GM12878 (cell line): ENCODE data around the gene PPT2. TPM values are rescaled to one million over a fixed set of nuclear protein-coding genes. Genes with fewer than 3 reads are reported as not detected.

Source experiments
- ATAC-seq: fragments of 200-7000 bp; cut with Tn5 transposase; 3 replicates; pipeline ENCODE4 v1.9.1; 2020; ENCODE audit warnings: mild to moderate bottlenecking, moderate library complexity
- BruUV-seq: library from RNA; stranded (reverse); fragments of 400-500 nt; replicated peaks from 2 replicates; lab custom pipeline; 2021; lab: Mats Ljungman, UMichigan
- CTCF ChIA-PET: fragments of 300-600 bp; sonication (Branson Sonifier 250); formaldehyde crosslinking; extraction: SDS; loops from one replicate; lab custom pipeline; 2021; ENCODE audit warnings: inconsistent platforms; lab: Yijun Ruan, JAX
- POLR2A ChIA-PET: fragments of 350-600 bp; formaldehyde crosslinking; extraction: SDS; loops from one replicate; lab custom pipeline; 2021; ENCODE audit warnings: inconsistent platforms; lab: Charles Lee
- RAD21 ChIA-PET: fragments of 300-600 bp; sonication (Branson Sonifier 250); formaldehyde crosslinking; loops from one replicate; lab custom pipeline; 2023; ENCODE audit warnings: antibody characterized with exemption; ENCODE audit not compliant: unreplicated experiment; lab: Charles Lee
- SMC1A ChIA-PET: fragments of 300-600 bp; sonication (Branson Sonifier 250); formaldehyde crosslinking; loops from one replicate; lab custom pipeline; 2023; ENCODE audit not compliant: unreplicated experiment, uncharacterized antibody; lab: Charles Lee
- DNase-seq: peaks from one replicate; pipeline ENCODE4 v3.0.0-alpha.2; 2011; ENCODE audit warnings: low read depth, low spot score
- FAIRE-seq: peaks from 3 replicates; lab custom pipeline; 2011; peaks lifted over from hg19 to GRCh38; lab: Jason Lieb, UNC
- H2AFZ ChIP-seq: 2 replicates; pipeline ENCODE4 v1.6.0; 2011; ENCODE audit warnings: low read depth, low read length, control low read depth; ENCODE audit not compliant: control insufficient read depth
- H3K27ac ChIP-seq: 2 replicates; pipeline ENCODE4 v1.5.1; 2011; ENCODE audit warnings: control low read depth; ENCODE audit not compliant: control insufficient read depth, insufficient read depth
- H3K27me3 ChIP-seq, 2 experiments: replicated peaks in 1 of 2; 2 replicates each; pipeline versions ENCODE4 v1.6.0 to v1.6.1; 2011; ENCODE audit warnings: low read length in 1 of 2; ENCODE audit not compliant: control insufficient read depth in 2 of 2, insufficient read depth in 2 of 2
- H3K36me3 ChIP-seq, 2 experiments: 2 replicates each; pipeline ENCODE4 v1.5.1; 2011; ENCODE audit warnings: low read length in 1 of 2; ENCODE audit not compliant: control insufficient read depth in 2 of 2, insufficient read depth in 2 of 2
- H3K4me1 ChIP-seq: 2 replicates; pipeline ENCODE4 v1.6.1; 2011; ENCODE audit warnings: mild to moderate bottlenecking, low read length, moderate library complexity, mixed read lengths; ENCODE audit not compliant: control insufficient read depth, insufficient read depth
- H3K4me2 ChIP-seq: 2 replicates; pipeline ENCODE4 v1.6.0; 2011; ENCODE audit warnings: control low read depth; ENCODE audit not compliant: control insufficient read depth, insufficient read depth
- H3K4me3 ChIP-seq: fragments of 200-600 bp; sonication (generic); 2 replicates; pipeline ENCODE4 v1.5.1; 2016
- H3K79me2 ChIP-seq: 2 replicates; pipeline ENCODE4 v1.6.0; 2011; ENCODE audit warnings: low read length; ENCODE audit not compliant: control insufficient read depth, insufficient read depth
- H3K9ac ChIP-seq: 2 replicates; pipeline ENCODE4 v1.8.0; 2011; ENCODE audit warnings: low read length, control low read depth, mixed read lengths; ENCODE audit not compliant: control insufficient read depth, insufficient read depth
- H3K9me3 ChIP-seq: replicated peaks from 3 replicates; pipeline ENCODE4 v1.5.1; 2011; ENCODE audit warnings: mild to moderate bottlenecking, low read length; ENCODE audit not compliant: control insufficient read depth, insufficient read depth
- H4K20me1 ChIP-seq: 2 replicates; pipeline ENCODE4 v1.6.0; 2011; ENCODE audit not compliant: control insufficient read depth, insufficient read depth
- WGBS: methylation state at CpG from one replicate; pipeline ENCODE4 v1.1.6; 2016; ENCODE audit warnings: low lambda C conversion rate; ENCODE audit not compliant: insufficient replicate concordance, insufficient coverage; ENCODE audit errors: missing lambda C conversion rate; 5-methylcytosine and 5-hydroxymethylcytosine counted together
- in situ Hi-C: fragments of 300-500 bp; cut with MboI; formaldehyde crosslinking; loops from 9 replicates; pipeline ENCODE4 v1.14.3; 2018; ENCODE audit warnings: mixed read lengths
- intact Hi-C: fragments of 100-400 bp; cut with micrococcal nuclease; formaldehyde crosslinking; loops from one replicate; pipeline ENCODE4 v1.14.2; 2022; ENCODE audit not compliant: unreplicated experiment
- polyA plus RNA-seq, 11 experiments: library from polyadenylated mRNA; depleted of rRNA in 4 of 11; unstranded in 6 of 11; stranded (reverse) in 5 of 11; fragments of >200 nt; fragmentation: Nextera tagmentation in 4 of 11; fragmentation: Illumina TruSeq in 1 of 11; extraction: Ambion mirVana in 4 of 11; extraction: Trizol in 1 of 11; gene quantifications; 1 replicate in 1 of 11; 2 replicates in 10 of 11; pipeline versions ENCODE4 v1.2.1 to v1.2.3, GENCODE V29; 2011 to 2016; ENCODE audit warnings: inconsistent platforms in 2 of 11, missing spikeins in 2 of 11, low read depth in 1 of 11
- total RNA-seq, 4 experiments: library from RNA; depleted of rRNA in 3 of 4; stranded (reverse); fragments of >200 nt in 3 of 4; fragmentation: Illumina TruSeq in 1 of 4; extraction: Trizol in 1 of 4; gene quantifications; 2 replicates each; pipeline versions ENCODE4 v1.2.1 to v1.2.3, GENCODE V29; 2013 to 2021
- TF ChIP-seq, protein P1 (sequence below): fragments of 450-650 bp; IDR thresholded peaks from 2 replicates; pipeline ENCODE4 v1.6.1; 2016; ENCODE audit warnings: mild to moderate bottlenecking

PPT2 gene
- total and polyA plus RNA-seq, 10 of the 15 experiments (the other 5 are each of a cell fraction or from before 2014, with no cell fraction given): 1.3 to 25.5 (median 5.5) TPM

DNA sequence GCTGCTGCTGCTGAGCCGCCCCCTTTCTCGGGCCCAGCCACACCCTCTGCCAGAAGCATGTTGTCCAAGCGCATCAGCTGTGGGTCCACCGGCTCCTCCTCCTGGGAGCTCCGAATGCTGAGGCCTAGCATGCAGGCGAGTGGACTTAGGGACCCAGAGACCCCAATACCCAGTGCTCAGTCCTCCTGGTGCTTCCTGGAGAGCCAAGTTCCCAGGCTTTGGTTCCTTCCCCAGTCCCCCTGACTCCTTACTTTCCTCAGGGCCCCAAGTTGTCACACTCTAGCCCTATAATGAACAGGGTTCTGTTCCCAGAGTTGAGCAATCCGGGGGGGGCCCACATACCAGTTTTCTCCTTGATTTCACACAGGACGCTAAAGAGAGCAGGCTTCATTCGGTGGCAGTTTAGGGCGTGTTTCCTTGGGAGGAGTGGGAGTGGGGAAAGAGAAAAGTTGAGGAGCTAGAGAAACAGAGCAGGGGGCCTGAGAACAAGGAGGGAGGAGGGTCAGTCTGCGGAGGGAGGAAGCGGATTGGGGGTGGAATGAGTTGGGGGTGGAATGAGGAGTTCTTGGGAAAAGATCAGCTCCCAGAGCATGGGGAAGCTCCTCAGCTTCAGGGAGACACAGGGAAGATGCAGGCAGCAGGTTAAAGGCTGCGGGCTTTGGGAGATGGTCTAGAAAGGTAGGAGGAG, 34.6 kb downstream of the PPT2 start:
- H3K36me3 ChIP-seq: peaks cover 4 to 6% of the 10 kb centered on the region in 2 experiments; a peak in 3 of 4 replicates
- 63% methylated on average over 10 of the region's 13 CpGs for WGBS

More for the DNA sequence above, 34.6 kb downstream of the PPT2 start:
- Histone ChIP-seq H3K4me2 (peak overlapping the region; percentile 93), H2AFZ (no peak overlapping the region), H3K27ac (peak overlapping the region; percentile 100), H3K9ac (peak overlapping the region; percentile 99)
- no peak for DNase-seq
- FAIRE-seq: no peak
- TF ChIP-seq, protein P1, sequence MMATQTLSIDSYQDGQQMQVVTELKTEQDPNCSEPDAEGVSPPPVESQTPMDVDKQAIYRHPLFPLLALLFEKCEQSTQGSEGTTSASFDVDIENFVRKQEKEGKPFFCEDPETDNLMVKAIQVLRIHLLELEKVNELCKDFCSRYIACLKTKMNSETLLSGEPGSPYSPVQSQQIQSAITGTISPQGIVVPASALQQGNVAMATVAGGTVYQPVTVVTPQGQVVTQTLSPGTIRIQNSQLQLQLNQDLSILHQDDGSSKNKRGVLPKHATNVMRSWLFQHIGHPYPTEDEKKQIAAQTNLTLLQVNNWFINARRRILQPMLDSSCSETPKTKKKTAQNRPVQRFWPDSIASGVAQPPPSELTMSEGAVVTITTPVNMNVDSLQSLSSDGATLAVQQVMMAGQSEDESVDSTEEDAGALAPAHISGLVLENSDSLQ: no peak
- TF ChIP-seq, all 136 proteins: peak for 0
- Histone ChIP-seq H3K9me3 (no peaks in the 10 kb centered on the region), H3K79me2 (peaks cover 54% of the 10 kb centered on the region), H4K20me1 (no peaks in the 10 kb centered on the region), H3K27me3 (no peaks in the 10 kb centered on the region), H3K4me3 (peak overlapping the region; percentile 90), H3K4me1 (peaks cover 26% of the 10 kb centered on the region)
- in situ Hi-C loops: no loop called here
- ChIA-PET RAD21 (interaction anchor here (1.6 kb wide), 1 partner anchor 10 kb away, joined by 6 read pairs; no protein-coding TSS in a partner anchor), POLR2A (interaction anchor here (0.8 to 7.0 kb wide), 4 partner anchors 9 to 80 kb away, joined by 3 to 123 read pairs (median 37); partner anchors contain the start of genes AGPAT1, ATF6B, FKBPL and RNF5), CTCF (interaction anchor here (0.9 kb wide), 1 partner anchor 271 kb away, joined by 5 read pairs; no protein-coding TSS in a partner anchor), SMC1A (interaction anchor here (0.6 to 1.6 kb wide), 3 partner anchors 7 to 1136 kb away, joined by 3 to 6 read pairs (median 3); no protein-coding TSS in a partner anchor)
- intact Hi-C loops: no loop called here
- no TSS peak for BruUV-seq
- no peak for ATAC-seq
